ENCODE measurements around the gene BRPF1. TPM values are rescaled to one million over a fixed set of nuclear protein-coding genes. Genes with fewer than 3 reads are reported as not detected.
A peak's percentile ranks its signal among the peaks of the same experiment; 100 is the strongest.

Gene BRPF1
- total and polyA plus RNA-seq, 4 donors, result 4.1 to 17.6 (median 11.6) TPM

- ATAC-seq (ENCODE audit: low FRiP score) (no peak), DNase-seq (no peak)
- 81 to 86% methylated on average over 3 of the region's 3 CpGs for WGBS, 2 donors
- Histone ChIP-seq H3K36me3 (ENCODE audit: control insufficient read depth in 1 of 2, insufficient read depth in 2 of 2, low read length in 1 of 2) (no peaks in the 10 kb centered on the region), H3K27me3 (ENCODE audit: control insufficient read depth in 1 of 2, insufficient read depth in 2 of 2, low read length in 1 of 2) (no peaks in the 10 kb centered on the region), H3K4me1 (ENCODE audit: control insufficient read depth in 1 of 2, insufficient read depth in 2 of 2, low read length in 2 of 2) (no peaks in the 10 kb centered on the region), H3K27ac (ENCODE audit: low read depth in 1 of 2, low read length in 2 of 2) (no peak overlapping the region), H3K9me3 (ENCODE audit: control insufficient read depth, low read length) (no peaks in the 10 kb centered on the region), H3K4me3 (ENCODE audit: low read length in 2 of 2) (no peak overlapping the region)
- intact Hi-C loops (cut with DNase I), result no loop called here
Observed at GRCh38 chr3:9710174-9710739, 21.3 kb upstream of the BRPF1 start.

DNA sequence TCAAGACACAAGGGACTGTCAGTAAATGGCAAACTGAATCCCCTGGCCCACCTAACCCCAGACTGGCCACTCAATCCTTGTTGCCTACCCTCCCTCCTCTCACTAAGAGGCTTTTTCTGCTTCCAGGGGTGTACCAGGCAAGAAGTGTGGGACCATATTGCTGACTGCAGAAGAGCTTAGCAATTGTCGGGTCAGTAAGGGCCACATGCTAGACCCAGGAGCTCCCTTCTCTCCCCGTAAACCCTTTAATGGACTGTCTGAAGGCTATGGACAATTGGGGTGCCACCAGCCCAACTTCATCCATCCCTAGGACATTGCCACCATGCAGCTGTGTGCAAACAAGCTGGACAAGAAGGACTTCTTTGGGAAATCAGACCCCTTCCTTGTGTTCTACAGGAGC, 19.1 kb upstream of the BRPF1 start:
- WGBS, 2 donors, result 67 to 86% methylated on average over 2 of the region's 2 CpGs
- ATAC-seq (ENCODE audit: low FRiP score), result no peak
- H3K27me3 ChIP-seq (ENCODE audit: control insufficient read depth in 1 of 2, insufficient read depth in 2 of 2, low read length in 1 of 2), result no peaks in the 10 kb centered on the region

GRCh38 chr3:9713142-9713541, 18.4 kb upstream of the BRPF1 start:
- Histone ChIP-seq H3K4me3 (ENCODE audit: low read length in 2 of 2) (no peak overlapping the region), H3K4me1 (ENCODE audit: control insufficient read depth in 1 of 2, insufficient read depth in 2 of 2, low read length in 2 of 2) (no peaks in the 10 kb centered on the region), H3K9me3 (ENCODE audit: control insufficient read depth, low read length) (no peaks in the 10 kb centered on the region), H3K36me3 (ENCODE audit: control insufficient read depth in 1 of 2, insufficient read depth in 2 of 2, low read length in 1 of 2) (no peaks in the 10 kb centered on the region), H3K27me3 (ENCODE audit: control insufficient read depth in 1 of 2, insufficient read depth in 2 of 2, low read length in 1 of 2) (no peaks in the 10 kb centered on the region), H3K27ac (ENCODE audit: low read depth in 1 of 2, low read length in 2 of 2) (no peak overlapping the region)
- ATAC-seq (ENCODE audit: low FRiP score) (no peak), DNase-seq (no peak)
- WGBS, 2 donors, result 82 to 89% methylated on average over 4 of the region's 4 CpGs
- intact Hi-C loops (cut with DNase I), result no loop called here

More for the DNA sequence above, 19.1 kb upstream of the BRPF1 start:
- DNase-seq, result no peak
- no peaks in the 10 kb centered on the region for H3K4me1 ChIP-seq (ENCODE audit: control insufficient read depth in 1 of 2, insufficient read depth in 2 of 2, low read length in 2 of 2)
- no peak overlapping the region for H3K4me3 ChIP-seq (ENCODE audit: low read length in 2 of 2)
- H3K36me3 ChIP-seq (ENCODE audit: control insufficient read depth in 1 of 2, insufficient read depth in 2 of 2, low read length in 1 of 2), result no peaks in the 10 kb centered on the region
- no peaks in the 10 kb centered on the region for H3K9me3 ChIP-seq (ENCODE audit: control insufficient read depth, low read length)
- H3K27ac ChIP-seq (ENCODE audit: low read depth in 1 of 2, low read length in 2 of 2), result no peak overlapping the region
- intact Hi-C loops (cut with DNase I), result no loop called here

- intact Hi-C loops (cut with DNase I), result loop anchor here in 1 of 2 donors (5.0 kb wide), 1 partner anchor 232 kb away; no protein-coding TSS in a partner anchor
- H3K36me3 ChIP-seq (ENCODE audit: control insufficient read depth in 1 of 2, insufficient read depth in 2 of 2, low read length in 1 of 2), result no peaks in the 10 kb centered on the region
- DNase-seq (no peak), ATAC-seq (ENCODE audit: low FRiP score) (no peak)
- no peaks in the 10 kb centered on the region for H3K27me3 ChIP-seq (ENCODE audit: control insufficient read depth in 1 of 2, insufficient read depth in 2 of 2, low read length in 1 of 2)
- peak overlapping the region; percentile 15 to 42 for H3K27ac ChIP-seq (ENCODE audit: low read depth in 1 of 2, low read length in 2 of 2)
- no peak overlapping the region for H3K4me3 ChIP-seq (ENCODE audit: low read length in 2 of 2)
- no peaks in the 10 kb centered on the region for H3K9me3 ChIP-seq (ENCODE audit: control insufficient read depth, low read length)
- whole genome bisulfite sequencing, 2 donors, result 14 to 19% methylated on average over 4 of the region's 4 CpGs
- no peaks in the 10 kb centered on the region for H3K4me1 ChIP-seq (ENCODE audit: control insufficient read depth in 1 of 2, insufficient read depth in 2 of 2, low read length in 2 of 2)
Observed at GRCh38 chr3:9715136-9715535, 16.4 kb upstream of the BRPF1 start.

GRCh38 chr3:9715764-9716437, 15.6 kb upstream of the BRPF1 start:
- Histone ChIP-seq H3K27ac (ENCODE audit: low read depth in 1 of 2, low read length in 2 of 2) (peak overlapping the region; percentile 15 to 52), H3K9me3 (ENCODE audit: control insufficient read depth, low read length) (no peaks in the 10 kb centered on the region), H3K4me3 (ENCODE audit: low read length in 2 of 2) (no peak overlapping the region), H3K36me3 (ENCODE audit: control insufficient read depth in 1 of 2, insufficient read depth in 2 of 2, low read length in 1 of 2) (no peaks in the 10 kb centered on the region), H3K4me1 (ENCODE audit: control insufficient read depth in 1 of 2, insufficient read depth in 2 of 2, low read length in 2 of 2) (no peaks in the 10 kb centered on the region), H3K27me3 (ENCODE audit: control insufficient read depth in 1 of 2, insufficient read depth in 2 of 2, low read length in 1 of 2) (no peaks in the 10 kb centered on the region)
- DNase-seq (peak; percentile 89 to 90), ATAC-seq (ENCODE audit: low FRiP score) (peak; percentile 92)
- intact Hi-C loops (cut with DNase I), result loop anchor here in 1 of 2 donors (5.0 kb wide), 1 partner anchor 231 kb away; no protein-coding TSS in a partner anchor
- WGBS, 2 donors, result 13 to 20% methylated on average over 6 of the region's 6 CpGs

DNA sequence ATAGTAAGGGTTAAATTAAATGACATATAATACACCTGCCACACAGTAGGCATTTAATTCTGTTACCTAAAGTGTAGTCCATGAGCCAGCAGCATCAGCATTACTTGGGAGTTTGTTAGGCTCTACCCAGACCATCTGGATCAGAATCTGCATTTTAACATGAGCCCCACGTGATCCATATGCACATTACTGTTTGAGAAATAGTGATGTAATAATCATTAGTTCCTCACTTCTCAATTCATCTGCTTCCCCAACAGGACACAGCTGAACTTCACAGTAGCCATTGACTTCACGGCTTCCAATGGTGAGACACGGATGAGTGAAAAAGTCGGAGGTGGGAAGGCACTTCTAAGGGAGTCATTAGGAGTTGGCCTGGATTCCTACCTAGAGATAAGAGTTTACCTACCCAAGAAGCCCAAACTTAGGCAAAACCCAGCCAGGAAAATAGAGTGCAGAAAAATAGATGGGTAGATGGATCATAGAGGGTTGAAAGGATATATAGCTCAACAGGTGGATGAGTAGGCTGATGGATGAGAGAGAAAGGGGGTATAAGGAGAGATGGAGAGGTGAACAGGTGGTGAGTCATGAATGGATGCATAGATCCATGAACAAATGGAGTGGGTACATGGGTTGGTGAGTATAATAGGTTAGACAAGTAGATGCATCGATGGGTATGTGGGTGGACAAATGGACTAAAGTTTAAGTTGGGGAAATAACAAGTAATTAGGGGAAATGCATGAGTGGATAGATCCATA, 14.6 kb upstream of the BRPF1 start:
- intact Hi-C loops (cut with DNase I), result loop anchor here in 1 of 2 donors (5.0 kb wide), 1 partner anchor 230 kb away; no protein-coding TSS in a partner anchor
- Histone ChIP-seq H3K27ac (ENCODE audit: low read depth in 1 of 2, low read length in 2 of 2) (no peak overlapping the region), H3K4me1 (ENCODE audit: control insufficient read depth in 1 of 2, insufficient read depth in 2 of 2, low read length in 2 of 2) (no peaks in the 10 kb centered on the region), H3K4me3 (ENCODE audit: low read length in 2 of 2) (no peak overlapping the region), H3K27me3 (ENCODE audit: control insufficient read depth in 1 of 2, insufficient read depth in 2 of 2, low read length in 1 of 2) (no peaks in the 10 kb centered on the region), H3K36me3 (ENCODE audit: control insufficient read depth in 1 of 2, insufficient read depth in 2 of 2, low read length in 1 of 2) (no peaks in the 10 kb centered on the region), H3K9me3 (ENCODE audit: control insufficient read depth, low read length) (no peaks in the 10 kb centered on the region)
- DNase-seq, result no peak
- 80 to 85% methylated on average over 5 of the region's 5 CpGs for WGBS, 2 donors
- ATAC-seq (ENCODE audit: low FRiP score), result no peak

GRCh38 chr3:9717563-9717962, 14.0 kb upstream of the BRPF1 start:
- Histone ChIP-seq H3K27ac (ENCODE audit: low read depth in 1 of 2, low read length in 2 of 2) (no peak overlapping the region), H3K4me3 (ENCODE audit: low read length in 2 of 2) (no peak overlapping the region), H3K27me3 (ENCODE audit: control insufficient read depth in 1 of 2, insufficient read depth in 2 of 2, low read length in 1 of 2) (no peaks in the 10 kb centered on the region), H3K9me3 (ENCODE audit: control insufficient read depth, low read length) (no peaks in the 10 kb centered on the region), H3K4me1 (ENCODE audit: control insufficient read depth in 1 of 2, insufficient read depth in 2 of 2, low read length in 2 of 2) (no peaks in the 10 kb centered on the region), H3K36me3 (ENCODE audit: control insufficient read depth in 1 of 2, insufficient read depth in 2 of 2, low read length in 1 of 2) (no peaks in the 10 kb centered on the region)
- ATAC-seq (ENCODE audit: low FRiP score) (no peak), DNase-seq (no peak)
- WGBS, 2 donors, result 84 to 92% methylated on average over 1 of the region's 1 CpG
- intact Hi-C loops (cut with DNase I), result loop anchor here in 1 of 2 donors (5.0 kb wide), 1 partner anchor 230 kb away; no protein-coding TSS in a partner anchor

- no peaks in the 10 kb centered on the region for H3K9me3 ChIP-seq (ENCODE audit: control insufficient read depth, low read length)
- 74 to 78% methylated on average over 4 of the region's 4 CpGs for WGBS, 2 donors
- ATAC-seq (ENCODE audit: low FRiP score) (no peak), DNase-seq (no peak)
- H3K27me3 ChIP-seq (ENCODE audit: control insufficient read depth in 1 of 2, insufficient read depth in 2 of 2, low read length in 1 of 2), result no peaks in the 10 kb centered on the region
- no peak overlapping the region for H3K27ac ChIP-seq (ENCODE audit: low read depth in 1 of 2, low read length in 2 of 2)
- H3K36me3 ChIP-seq (ENCODE audit: control insufficient read depth in 1 of 2, insufficient read depth in 2 of 2, low read length in 1 of 2), result no peaks in the 10 kb centered on the region
- intact Hi-C loops (cut with DNase I), result loop anchor here in 1 of 2 donors (5.0 kb wide), 1 partner anchor 229 kb away; no protein-coding TSS in a partner anchor
- H3K4me3 ChIP-seq (ENCODE audit: low read length in 2 of 2), result no peak overlapping the region
- no peaks in the 10 kb centered on the region for H3K4me1 ChIP-seq (ENCODE audit: control insufficient read depth in 1 of 2, insufficient read depth in 2 of 2, low read length in 2 of 2)
Observed at GRCh38 chr3:9718118-9718517, 13.4 kb upstream of the BRPF1 start.
